Fibroblast of pulmonary artery (primary cell): ENCODE measurements around the gene CDK14.

Experiments
- DNase-seq: peaks from one replicate; pipeline ENCODE4 v3.0.0-alpha.2; 2010; ENCODE audit warnings: low read depth
- H3K4me3 ChIP-seq: replicated peaks from 2 replicates; pipeline ENCODE4 v1.5.1; 2011; ENCODE audit warnings: low read depth, mild to moderate bottlenecking, control low read depth, low read length, moderate library complexity
- TF ChIP-seq, protein P1 (sequence below): IDR thresholded peaks from 2 replicates; pipeline ENCODE4 v1.5.1; 2011; ENCODE audit warnings: mild to moderate bottlenecking, control low read depth, low read length, inconsistent platforms; ENCODE audit errors: missing control alignments

CDK14 gene

DNA sequence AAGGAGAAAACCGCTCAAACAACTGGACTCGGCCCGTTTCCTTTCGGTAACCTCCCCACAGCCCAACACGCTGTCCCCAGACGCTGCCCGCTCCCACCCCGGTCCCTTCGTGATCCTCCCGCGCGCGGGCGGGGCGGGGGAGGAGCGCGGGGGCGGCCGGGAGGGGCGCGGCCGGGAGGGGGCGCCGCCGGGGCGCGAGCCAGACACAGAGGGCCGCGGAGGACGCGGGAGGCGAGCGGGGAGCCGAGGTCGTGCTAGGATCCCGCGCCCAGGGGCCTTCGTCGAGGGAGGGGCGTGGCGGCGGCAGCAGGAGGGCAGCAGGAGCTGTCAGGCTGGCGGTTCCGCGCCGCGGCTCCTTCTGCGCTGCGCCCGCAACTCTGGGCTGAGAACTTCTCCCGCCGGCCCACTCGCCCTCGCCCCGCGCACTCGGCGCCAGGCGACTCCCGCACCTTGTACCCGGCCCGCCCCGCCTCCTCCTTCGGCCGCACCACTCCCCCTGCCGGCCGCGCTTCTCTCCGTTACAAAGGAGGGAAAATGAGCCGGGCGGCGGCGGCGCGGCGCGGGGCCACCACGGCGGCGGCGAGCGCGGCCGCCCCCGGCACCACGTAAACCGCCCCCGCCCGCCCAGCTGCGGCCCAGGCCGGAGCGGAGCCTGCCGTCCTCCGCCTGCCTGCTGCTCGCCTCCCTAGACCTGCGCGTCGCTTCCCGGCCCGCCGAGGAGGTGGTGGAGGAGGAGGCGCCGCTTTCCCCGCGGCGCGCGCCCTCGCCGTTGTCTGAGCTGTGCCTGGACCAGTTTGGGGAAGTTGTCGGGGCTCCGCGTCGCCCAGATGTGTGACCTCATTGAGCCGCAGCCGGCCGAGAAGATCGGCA lies at the start of gene CDK14:
Gene CDK14, plus strand, starts transcription at position 521 of the 870 bp plus-strand sequence. Its CDS starts 307 bp downstream, at position 828.
- TF ChIP-seq, protein P1, sequence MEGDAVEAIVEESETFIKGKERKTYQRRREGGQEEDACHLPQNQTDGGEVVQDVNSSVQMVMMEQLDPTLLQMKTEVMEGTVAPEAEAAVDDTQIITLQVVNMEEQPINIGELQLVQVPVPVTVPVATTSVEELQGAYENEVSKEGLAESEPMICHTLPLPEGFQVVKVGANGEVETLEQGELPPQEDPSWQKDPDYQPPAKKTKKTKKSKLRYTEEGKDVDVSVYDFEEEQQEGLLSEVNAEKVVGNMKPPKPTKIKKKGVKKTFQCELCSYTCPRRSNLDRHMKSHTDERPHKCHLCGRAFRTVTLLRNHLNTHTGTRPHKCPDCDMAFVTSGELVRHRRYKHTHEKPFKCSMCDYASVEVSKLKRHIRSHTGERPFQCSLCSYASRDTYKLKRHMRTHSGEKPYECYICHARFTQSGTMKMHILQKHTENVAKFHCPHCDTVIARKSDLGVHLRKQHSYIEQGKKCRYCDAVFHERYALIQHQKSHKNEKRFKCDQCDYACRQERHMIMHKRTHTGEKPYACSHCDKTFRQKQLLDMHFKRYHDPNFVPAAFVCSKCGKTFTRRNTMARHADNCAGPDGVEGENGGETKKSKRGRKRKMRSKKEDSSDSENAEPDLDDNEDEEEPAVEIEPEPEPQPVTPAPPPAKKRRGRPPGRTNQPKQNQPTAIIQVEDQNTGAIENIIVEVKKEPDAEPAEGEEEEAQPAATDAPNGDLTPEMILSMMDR: peak; percentile 11
- DNase-seq: peak; percentile 68
- H3K4me3 ChIP-seq: peak within 1 kb of the TSS; percentile 82

DNA sequence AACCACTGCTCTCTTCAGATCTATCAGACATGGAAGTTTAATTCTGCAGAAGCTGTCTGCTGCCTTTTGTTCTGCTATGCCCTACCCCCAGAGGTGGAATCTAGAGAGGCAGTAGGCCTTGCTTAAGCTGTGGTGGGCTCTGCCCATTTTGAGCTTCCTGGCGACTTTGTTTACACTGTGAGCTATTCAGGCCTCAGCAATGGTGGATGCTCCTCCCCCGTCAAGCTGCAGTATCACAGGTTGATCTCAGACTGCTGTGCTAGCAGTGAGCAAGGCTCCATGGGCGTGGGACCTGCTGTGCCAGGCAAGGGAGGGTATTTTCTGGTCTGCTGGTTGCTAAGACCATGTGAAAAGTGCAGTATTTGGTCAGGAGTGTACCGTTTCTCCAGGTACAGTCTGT lies 45.1 kb upstream of the CDK14 start:
- no peak overlapping the region for H3K4me3 ChIP-seq
- TF ChIP-seq, protein P1: no peak
- no peak for DNase-seq

DNA sequence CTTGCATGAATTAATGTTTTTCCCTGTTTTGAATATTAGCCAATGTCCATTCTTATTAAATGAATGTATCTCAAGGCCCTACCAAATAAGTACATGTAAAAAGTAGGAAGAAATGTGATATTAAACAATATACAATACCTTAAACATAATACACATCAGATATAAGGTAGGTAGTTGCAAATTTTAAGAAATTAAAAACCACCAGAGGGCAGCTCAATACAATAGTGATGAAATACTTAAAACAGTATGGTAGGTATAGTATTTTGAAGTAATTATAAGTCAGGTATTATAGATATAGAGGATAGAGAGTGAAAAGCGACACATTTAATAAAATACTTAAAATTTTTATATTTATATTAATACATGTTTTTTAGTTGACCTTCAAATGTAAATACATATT lies 43.6 kb upstream of the CDK14 start:
- DNase-seq: peak; percentile 61
- TF ChIP-seq, protein P1: peak; percentile 31
- H3K4me3 ChIP-seq: no peak overlapping the region

DNA sequence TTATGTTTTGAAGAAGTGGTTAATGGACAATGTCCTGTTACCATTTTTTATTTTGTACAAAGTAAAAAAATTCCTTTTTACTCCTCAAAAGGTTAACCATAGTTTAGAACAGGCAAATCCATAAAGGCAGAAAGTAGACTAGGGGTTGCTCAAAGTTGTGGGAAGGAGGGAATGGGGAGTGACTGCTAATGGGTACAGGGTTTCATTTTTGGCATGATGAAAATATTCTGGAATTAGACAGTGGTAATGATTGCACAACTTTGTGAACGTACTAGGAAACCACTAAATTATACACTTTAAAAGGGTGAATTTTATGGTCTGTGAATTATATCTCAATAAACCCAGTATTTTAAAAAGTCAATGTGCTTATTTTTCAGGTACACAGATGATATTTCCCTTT lies 35.4 kb upstream of the CDK14 start:
- TF ChIP-seq, protein P1: no peak
- no peak overlapping the region for H3K4me3 ChIP-seq
- peak; percentile 48 for DNase-seq

DNA sequence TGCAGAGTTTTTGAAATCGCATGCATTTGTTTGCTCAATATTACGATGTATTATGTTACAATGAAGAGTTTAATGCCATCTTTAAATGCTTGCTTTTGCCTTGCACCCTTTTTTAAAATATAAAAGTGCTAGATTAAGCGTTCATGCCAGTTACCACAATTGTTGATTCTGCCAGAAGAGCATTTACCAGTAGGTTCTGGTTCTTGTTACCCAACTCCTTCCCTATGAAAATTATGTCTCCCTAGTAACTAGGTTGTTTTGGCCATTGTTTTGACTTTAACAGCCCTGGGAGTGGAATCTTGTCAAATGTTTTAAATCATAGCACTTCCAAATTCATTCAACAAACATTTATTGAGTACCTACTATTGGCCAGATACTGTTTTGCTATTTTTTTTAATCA lies 32.8 kb upstream of the CDK14 start:
- peak; percentile 18 for DNase-seq
- TF ChIP-seq, protein P1: no peak

DNA sequence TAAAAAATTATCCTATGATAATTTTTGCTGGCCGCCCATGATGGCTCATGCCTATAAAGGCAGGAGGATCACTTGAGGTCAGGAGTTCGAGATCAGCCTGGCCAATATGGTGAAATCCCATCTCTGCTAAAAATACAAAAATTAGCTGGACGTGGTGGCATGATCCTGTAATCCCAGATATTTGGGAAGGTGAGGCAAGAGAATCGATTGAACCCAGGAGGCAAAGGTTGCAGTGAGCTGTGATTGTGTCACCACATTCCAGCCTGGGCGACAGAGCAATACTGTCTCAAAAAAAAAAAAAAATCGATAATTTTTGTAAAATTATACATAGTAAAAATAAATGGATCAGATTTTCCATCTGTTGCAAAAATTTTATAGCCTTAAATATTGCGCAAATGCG lies 31.7 kb upstream of the CDK14 start:
- no peak overlapping the region for H3K4me3 ChIP-seq
- no peak for DNase-seq
- TF ChIP-seq, protein P1: no peak

More for the DNA sequence above, 32.8 kb upstream of the CDK14 start:
- no peak overlapping the region for H3K4me3 ChIP-seq
